ENCODE results near the gene HAUS3. TPM values are rescaled to one million over a fixed set of nuclear protein-coding genes. Genes with fewer than 3 reads are reported as not detected.

HAUS3 gene
- total and polyA plus RNA-seq, 5 experiments from 2014 or later, result 16.3 to 30.1 (median 22.2) TPM

Other genes with a start within 250 kb of the HAUS3 start
- 10 to 100 TPM; 46.1 to 47.9 TPM for gene NELFA, start 233.1 kb downstream of the HAUS3 start, total RNA-seq
- gene NELFA, start 233.1 kb downstream of the HAUS3 start, polyA plus RNA-seq, result 10 to 100 TPM; 20.1 to 37.8 (median 27.7) TPM
- gene NAT8L, start 182.8 kb downstream of the HAUS3 start, total RNA-seq, result under 1 TPM in 1 of 2 experiments, not detected in 1; 0.05 TPM
- not detected for gene NAT8L, start 182.8 kb downstream of the HAUS3 start, polyA plus RNA-seq
- gene POLN, start within 50 bp of the HAUS3 start, total RNA-seq, result 1 to 10 TPM; 2.9 to 3.8 TPM
- under 1 TPM in 2 of 3 donors, not detected in 1; 0.44 to 0.55 TPM for gene POLN, start within 50 bp of the HAUS3 start, polyA plus RNA-seq
- 10 to 100 TPM; 41.9 to 44.2 TPM for gene MXD4, start 20.0 kb upstream of the HAUS3 start, total RNA-seq
- 10 to 100 TPM; 15.6 to 30.0 (median 20.5) TPM for gene MXD4, start 20.0 kb upstream of the HAUS3 start, polyA plus RNA-seq
- gene ZFYVE28, start 176.5 kb upstream of the HAUS3 start, total RNA-seq, result 10 to 100 TPM; 11.8 to 12.3 TPM
- gene ZFYVE28, start 176.5 kb upstream of the HAUS3 start, polyA plus RNA-seq, result 1 to 10 TPM; 5.0 to 8.5 (median 6.4) TPM
- not detected for gene CFAP99, start 176.8 kb upstream of the HAUS3 start, total RNA-seq
- under 1 TPM in 1 of 3 donors, not detected in 2; 0.05 TPM for gene CFAP99, start 176.8 kb upstream of the HAUS3 start, polyA plus RNA-seq
- gene RNF4, start 227.0 kb upstream of the HAUS3 start, total RNA-seq, result 100 to 1,000 TPM in 1 of 2 experiments, 10 to 100 TPM in 1; 94.2 to 100 TPM
- 10 to 100 TPM; 59.8 to 88.3 (median 73.3) TPM for gene RNF4, start 227.0 kb upstream of the HAUS3 start, polyA plus RNA-seq